ENCODE data around the gene SETD7. TPM values are rescaled to one million over a fixed set of nuclear protein-coding genes. Genes with fewer than 3 reads are reported as not detected.

SETD7 gene
- total and polyA plus RNA-seq, 2 of the 8 experiments (the other 6 are each of a cell fraction or from before 2014, with no cell fraction given), result 1.5 to 4.6 TPM

DNA sequence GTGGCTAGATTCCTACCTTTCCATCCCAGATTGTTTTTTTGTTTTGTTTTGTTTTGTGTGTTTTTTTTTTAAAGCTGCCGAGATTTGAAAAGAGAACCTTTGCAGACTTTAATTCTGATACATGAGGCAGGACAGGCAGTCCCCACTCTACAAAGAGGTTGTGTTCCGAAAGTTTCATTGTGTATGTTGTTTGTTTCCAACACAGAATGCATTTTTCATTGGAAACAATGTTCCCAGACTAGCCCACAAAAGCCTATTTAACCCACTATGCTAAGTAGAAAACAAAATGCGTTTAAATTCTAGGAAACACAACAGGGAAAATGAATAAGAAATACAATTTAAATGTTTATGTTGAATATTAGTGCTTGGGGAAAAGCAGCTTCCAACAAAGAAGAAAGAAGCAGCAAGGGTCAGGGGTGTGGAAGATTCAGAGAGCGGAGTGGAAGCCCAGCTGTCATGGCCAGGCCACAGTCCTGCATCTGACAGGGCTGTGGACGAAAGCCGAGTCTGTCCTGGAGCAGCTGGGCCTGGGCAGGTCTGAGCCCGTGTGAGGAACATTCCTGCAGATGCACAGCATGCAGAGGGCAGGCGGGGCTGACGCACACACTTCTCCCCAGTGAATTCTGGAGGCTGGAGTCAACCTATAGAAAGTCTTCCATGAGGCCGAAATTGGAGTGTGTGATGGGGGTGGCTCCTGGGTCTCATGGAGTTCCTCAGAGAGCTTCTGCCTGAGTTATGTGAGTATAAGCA, 12.4 kb upstream of the SETD7 start:
- Histone ChIP-seq H2BK20ac (ENCODE audit: low read length) (no peak overlapping the region), H3K4me2 (ENCODE audit: insufficient read depth in 1 of 2, low read depth in 2 of 2, low read length in 2 of 2) (no peak overlapping the region), H4K20me1 (replicated peaks in 1 of 2; ENCODE audit: control insufficient read depth in 1 of 2, insufficient read depth in 2 of 2, low read length in 2 of 2) (no peaks in the 10 kb centered on the region), H3K23me2 (ENCODE audit: low read depth, low read length) (no peaks in the 10 kb centered on the region), H4K8ac (ENCODE audit: extremely low read depth, insufficient read depth, low read length) (no peak overlapping the region), H2BK15ac (ENCODE audit: low read length) (no peak overlapping the region), H4K5ac (ENCODE audit: insufficient read length, low read depth, low read length) (no peak overlapping the region), H3K27me3 (replicated peaks in 1 of 4; ENCODE audit: control insufficient read depth in 3 of 4, extremely low read depth in 1 of 4, insufficient read depth in 3 of 4, low read length in 3 of 4) (no peaks in the 10 kb centered on the region; a peak in 1 of 7 replicates), H2BK5ac (ENCODE audit: low read depth, low read length) (no peak overlapping the region), H3K18ac (ENCODE audit: extremely low read depth, low read length) (no peak overlapping the region), H2BK120ac (replicated peaks; ENCODE audit: low read depth, low read length) (no peak overlapping the region), H4K91ac (replicated peaks; ENCODE audit: insufficient read length, low read length) (no peak overlapping the region), H3K14ac (ENCODE audit: insufficient read length) (no peak overlapping the region), H3K23ac (ENCODE audit: insufficient read length) (no peak overlapping the region), H3K56ac (replicated peaks; ENCODE audit: insufficient read length, low read depth, low read length) (no peak overlapping the region), H2AK5ac (ENCODE audit: low read depth, low read length) (no peak overlapping the region), H3K27ac (ENCODE audit: low read depth, low read length) (no peak overlapping the region), H3K36me3 (ENCODE audit: control insufficient read depth in 2 of 4, insufficient read depth in 4 of 4, low read length in 3 of 4) (no peaks in the 10 kb centered on the region), H3K9ac (replicated peaks in 1 of 4; ENCODE audit: extremely low read depth in 1 of 4, low read depth in 3 of 4, low read length in 3 of 4) (no peak overlapping the region), H2AFZ (ENCODE audit: low read length) (no peak overlapping the region; the same call in 1 of the 2 replicates), H3K4me1 (replicated peaks in 1 of 4; ENCODE audit: control insufficient read depth in 3 of 4, insufficient read depth in 4 of 4, low read length in 3 of 4) (no peaks in the 10 kb centered on the region), H3K9me3 (ENCODE audit: insufficient read depth in 2 of 2, low read depth in 1 of 2, low read length in 1 of 2) (no peaks in the 10 kb centered on the region), H3K79me2 (ENCODE audit: control insufficient read depth in 1 of 2, insufficient read depth in 2 of 2, low read length in 2 of 2) (no peaks in the 10 kb centered on the region), H3K4me3 (ENCODE audit: extremely low read depth in 1 of 4, insufficient read depth in 2 of 4, low read depth in 3 of 4, low read length in 4 of 4) (no peak overlapping the region), H2BK12ac (ENCODE audit: low read depth, low read length) (no peak overlapping the region), H3K4ac (replicated peaks; ENCODE audit: insufficient read length, low read depth, low read length) (no peak overlapping the region), H3K79me1 (ENCODE audit: low read depth, low read length) (no peaks in the 10 kb centered on the region)
- TF ChIP-seq TEAD4 (IDR thresholded peaks at IDR 0.05; ENCODE audit: low read depth, low read length) (peak; percentile 70; the same call in 1 of the 2 replicates), POU5F1 (IDR thresholded peaks at IDR 0.05; ENCODE audit: low read depth, low read length) (no peak)
- DNase-seq (ENCODE audit: low read depth in 1 of 2, low spot score in 2 of 2), result no peak
- FAIRE-seq, result no peak
- POLR2A ChIA-PET (ENCODE audit: partially characterized antibody), result no interaction called here
- 82% methylated on average over 10 of the region's 10 CpGs; no CpG with 5 or more reads in 1 of the 2 experiments for WGBS, 2 experiments (ENCODE audit: extremely low coverage in 1 of 2, insufficient coverage in 1 of 2, insufficient read length in 1 of 2, insufficient replicate concordance in 2 of 2, low coverage in 1 of 2, low lambda C conversion rate in 2 of 2, missing lambda C conversion rate in 1 of 2)
- CTCF ChIA-PET (ENCODE audit: partially characterized antibody), result interaction anchor here (0.6 to 2.0 kb wide), 5 partner anchors 8 to 124 kb away, joined by 3 to 8 read pairs (median 3); no protein-coding TSS in a partner anchor

All from H1 (cell line).